Globus pallidus (tissue), 1 donor: ENCODE results near the gene ZKSCAN8.

Experiments
- DNase-seq: peaks from one replicate; pipeline ENCODE4 v3.0.0-alpha.2; 2015; ENCODE audit warnings: low spot score

Gene ZKSCAN8

DNA sequence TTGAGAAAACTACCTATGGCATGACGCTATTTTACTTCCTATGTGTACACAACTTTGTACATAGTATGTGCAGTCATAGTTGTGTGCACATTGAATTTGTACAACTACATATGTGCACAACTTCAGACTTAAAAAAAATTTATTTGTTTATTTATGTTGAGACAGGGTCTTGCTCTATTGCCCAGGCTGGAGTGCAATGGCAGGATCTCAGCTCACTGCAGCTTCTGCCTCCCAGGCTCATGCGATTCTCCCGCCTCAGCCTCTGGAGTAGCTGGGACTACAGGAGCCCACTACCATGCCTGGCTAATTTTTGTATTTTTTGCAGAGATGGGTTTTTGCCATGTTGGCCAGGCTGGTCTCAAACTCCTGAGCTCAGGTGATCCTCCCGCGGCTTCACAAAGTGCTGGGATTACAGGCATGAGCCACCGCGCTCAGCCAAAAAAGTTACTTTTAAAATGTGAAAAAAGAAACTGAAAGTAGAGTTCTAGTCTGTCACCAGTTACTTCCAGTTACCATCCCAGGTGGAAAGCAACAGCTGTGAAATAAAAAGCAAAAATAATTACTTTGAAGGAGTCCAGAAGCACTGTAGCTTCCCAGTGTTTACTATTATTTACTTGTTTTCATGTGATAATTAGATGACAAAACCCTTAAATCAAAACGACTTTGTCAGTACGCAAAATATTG is 1.7 kb upstream of the ZKSCAN8 start:
- DNase-seq: no peak

DNA sequence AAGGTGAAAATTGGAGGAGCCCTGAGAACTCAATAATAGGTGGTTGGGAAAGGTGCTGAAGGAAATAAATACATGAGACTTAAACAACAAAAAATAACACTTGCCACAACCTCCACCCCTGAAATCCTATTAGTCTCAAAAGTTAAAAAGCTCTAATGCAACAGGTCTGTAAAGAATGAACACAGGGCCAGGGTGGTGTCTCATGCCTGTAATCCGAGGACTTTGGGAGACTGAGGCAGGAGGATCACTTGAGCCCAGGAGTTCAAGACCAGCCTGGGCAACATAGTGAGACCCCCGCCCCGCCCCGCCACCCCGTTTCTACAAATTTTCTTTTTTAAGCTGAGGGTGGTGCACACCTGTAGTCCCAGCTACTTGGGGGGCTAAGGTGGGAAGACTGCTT is 1.1 kb upstream of the ZKSCAN8 start:
- DNase-seq: no peak

DNA sequence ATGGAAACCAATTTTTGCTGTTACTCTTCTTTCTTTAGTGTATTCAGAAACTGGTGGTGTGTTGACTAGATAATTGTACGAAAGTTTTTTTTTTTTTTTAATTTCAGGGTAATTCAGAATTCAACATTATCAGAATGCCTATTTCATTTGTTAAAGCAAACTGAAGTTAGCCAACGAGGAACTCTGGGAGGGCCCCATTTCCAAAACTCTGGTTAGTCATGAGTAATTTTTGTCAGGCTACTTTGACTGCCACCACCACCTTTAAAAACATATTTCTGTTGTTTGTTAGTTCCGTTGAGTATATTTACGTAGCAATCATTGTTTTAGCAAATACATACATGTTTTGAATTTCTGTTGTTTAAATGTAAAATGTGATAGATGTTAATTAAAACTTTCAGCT is 763 bp downstream of the ZKSCAN8 start:
- DNase-seq: no peak

DNA sequence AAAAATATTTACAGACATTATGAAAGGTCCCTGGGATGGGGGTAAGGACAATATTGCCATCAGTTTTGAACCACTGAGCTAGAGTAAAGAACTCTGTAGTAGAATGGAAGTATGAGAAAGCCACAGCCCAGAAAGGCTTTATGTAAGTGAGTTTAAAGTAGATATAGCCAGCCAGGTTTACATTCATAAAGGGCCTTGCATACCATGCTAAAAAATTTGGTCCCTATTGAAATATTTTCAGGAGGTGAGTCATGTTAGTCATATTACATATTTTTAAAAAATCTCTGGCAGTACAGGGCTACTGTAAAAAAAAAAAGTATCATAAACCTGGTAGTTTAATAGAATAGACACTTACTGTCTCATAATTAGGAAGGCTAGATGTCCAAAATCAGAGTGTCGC is 3.5 kb downstream of the ZKSCAN8 start:
- no peak for DNase-seq

DNA sequence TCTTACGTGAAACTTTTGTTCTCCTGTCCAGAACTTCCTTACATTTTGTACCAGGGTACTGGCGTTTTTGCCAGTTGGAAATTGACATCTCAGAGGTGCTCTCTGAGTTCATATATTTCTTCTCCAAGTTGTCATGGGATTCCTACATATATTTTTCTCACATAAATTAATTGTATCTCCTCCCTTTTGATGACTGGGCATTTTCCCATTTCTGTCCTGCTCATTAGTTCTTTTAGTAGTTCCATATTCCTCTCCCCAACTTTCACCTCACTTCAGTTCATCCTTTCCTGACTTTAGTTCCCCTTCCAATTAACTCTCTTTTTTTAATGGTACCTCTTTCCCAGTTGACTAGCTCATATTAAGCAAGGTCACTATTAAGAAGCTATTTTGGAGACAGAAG is 10.8 kb downstream of the ZKSCAN8 start:
- no peak for DNase-seq

DNA sequence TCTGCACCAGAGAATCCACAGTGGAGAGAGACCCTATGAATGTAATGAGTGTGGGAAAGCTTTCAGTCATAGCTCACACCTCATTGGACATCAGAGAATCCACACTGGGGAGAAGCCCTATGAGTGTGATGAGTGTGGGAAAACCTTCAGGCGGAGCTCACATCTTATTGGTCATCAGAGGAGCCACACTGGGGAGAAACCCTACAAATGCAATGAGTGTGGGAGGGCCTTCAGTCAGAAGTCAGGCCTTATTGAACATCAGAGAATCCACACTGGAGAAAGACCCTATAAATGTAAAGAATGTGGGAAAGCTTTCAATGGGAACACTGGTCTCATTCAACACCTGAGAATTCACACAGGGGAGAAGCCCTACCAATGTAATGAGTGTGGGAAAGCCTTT is 11.9 kb downstream of the ZKSCAN8 start:
- no peak for DNase-seq

DNA sequence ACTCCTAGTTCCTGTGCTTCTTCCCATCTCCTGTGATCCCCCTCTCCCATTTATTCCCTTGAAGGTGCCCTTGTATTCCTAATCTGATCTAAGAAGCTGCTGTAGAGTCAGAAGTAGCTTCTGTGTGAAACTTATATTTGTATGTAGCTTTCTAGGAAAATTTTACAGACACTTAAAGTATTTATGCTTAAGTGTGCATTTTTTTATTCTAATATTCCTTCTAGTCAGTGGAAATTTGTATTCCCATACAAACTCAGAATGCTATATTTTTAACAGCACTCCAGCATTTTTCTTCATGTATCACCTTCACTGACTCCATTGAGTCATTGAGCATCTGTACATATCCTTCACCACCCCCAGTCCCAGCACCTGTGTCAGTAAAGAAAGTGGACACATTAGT is 12.7 kb downstream of the ZKSCAN8 start:
- no peak for DNase-seq

DNA sequence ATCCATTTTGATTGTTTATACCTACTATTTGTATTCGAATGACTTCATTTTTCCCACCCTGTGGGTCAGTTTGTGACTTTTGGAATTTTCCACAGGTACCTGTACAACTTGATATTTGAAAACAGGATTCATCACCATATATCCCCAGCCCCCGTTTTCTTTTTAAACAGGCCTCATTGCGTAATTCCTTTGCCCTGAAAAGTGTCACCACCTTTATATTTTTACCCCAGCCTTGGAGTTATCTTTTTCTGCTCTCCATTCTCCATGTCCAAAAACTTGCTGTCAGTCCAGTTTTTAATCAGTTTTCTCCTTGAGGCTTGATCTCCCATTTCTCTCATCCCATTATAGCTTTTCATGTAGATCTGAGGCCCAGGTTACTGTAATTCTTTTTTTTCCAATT is 16.6 kb downstream of the ZKSCAN8 start:
- DNase-seq: no peak

DNA sequence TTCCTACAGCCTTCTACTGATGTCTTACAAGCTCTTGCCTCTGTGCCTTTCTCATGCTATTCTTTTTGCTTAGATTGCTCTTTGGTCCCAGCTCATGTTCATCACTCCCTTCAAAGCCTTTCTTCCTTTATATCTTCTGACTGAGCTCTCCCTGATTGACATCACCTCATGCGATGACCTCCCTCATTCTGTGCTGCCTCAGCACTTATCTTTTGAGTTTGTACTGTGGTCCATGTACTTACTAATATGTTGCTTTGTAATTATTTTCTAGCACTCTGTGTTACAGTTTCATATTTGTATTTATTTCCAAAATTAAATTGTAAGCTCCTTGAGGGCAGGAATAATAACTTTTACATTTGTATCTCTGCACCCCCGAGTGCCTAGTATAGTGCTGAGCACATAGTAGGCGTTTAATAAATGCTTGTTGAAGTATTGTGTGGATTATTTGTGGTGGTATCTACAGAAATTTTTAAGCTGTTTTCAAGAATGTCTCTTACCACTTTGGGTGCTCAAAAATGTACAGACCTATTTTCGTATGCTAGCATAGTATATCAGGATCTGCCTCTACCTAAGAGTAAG is 17.4 kb downstream of the ZKSCAN8 start:
- no peak for DNase-seq

DNA sequence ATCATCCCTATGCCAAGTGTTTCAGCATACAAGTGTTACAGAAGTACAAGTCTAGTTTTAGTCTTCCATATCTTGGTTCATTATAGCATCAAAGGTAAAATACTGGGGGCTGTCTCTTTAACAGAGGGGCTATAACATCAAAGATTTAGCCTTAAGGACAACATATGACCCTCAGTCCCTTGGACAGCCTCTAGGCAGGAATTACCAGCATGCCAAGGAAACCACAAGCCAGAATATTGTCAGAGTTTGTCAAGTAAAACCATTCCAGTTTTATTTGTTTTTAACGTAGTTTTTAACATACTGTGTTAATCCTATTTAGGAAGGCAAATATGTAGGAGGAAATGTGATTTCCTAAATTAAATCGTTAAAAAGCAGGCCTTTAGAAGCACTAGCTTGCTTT is 18.6 kb downstream of the ZKSCAN8 start:
- DNase-seq: no peak

DNA sequence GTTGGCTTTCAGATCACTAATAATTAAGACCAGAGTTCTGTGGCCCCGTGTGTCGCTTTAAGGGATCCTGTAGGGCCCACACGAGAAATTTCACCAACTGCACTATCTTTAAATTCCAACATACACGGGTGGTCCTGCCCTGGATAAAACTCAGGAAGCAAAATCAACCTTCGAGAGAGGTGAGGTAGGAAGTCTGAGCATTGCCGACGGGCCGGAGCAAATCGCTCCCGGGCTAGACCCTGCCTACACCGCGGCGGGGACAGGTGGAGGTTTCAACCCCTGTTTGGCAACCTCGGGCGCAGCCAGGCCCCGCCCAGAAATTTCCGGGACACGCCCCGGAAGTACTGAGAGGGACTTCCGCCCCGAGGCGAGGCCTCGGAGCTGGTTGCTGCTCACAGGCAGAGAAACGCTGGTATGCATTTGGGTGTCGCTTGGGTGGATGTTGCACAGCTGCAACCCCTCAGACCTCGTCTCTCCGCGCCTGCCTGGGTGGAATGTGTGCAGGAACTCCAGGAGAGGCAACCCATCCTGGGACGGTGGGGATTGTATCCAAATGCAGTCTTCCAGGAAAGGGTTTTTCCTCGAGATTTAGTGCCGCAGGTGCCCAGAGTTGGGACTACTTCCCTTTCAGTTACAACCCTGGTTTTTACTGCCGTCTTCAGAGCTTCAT is 19.9 kb downstream of the ZKSCAN8 start:
- DNase-seq: peak; percentile 33

DNA sequence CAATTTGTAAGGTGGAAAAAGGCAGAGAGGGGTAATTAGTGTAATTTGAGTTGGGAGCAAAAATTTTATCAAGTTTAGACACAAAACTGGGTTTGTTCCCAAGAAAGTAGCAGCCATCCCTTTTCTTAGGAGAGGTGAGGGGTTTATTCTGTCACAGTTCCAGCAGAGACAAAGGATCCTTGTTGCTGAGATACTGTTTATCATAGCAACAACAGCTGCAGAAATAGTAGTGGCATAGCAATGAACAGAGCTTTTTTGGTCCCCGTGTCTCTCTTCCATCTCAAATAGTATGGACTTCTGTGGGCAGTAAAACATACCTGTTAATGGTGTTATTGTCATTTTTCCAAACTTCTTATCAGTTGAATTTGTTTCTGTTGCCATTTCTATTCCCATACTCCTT is 23.9 kb downstream of the ZKSCAN8 start:
- no peak for DNase-seq

DNA sequence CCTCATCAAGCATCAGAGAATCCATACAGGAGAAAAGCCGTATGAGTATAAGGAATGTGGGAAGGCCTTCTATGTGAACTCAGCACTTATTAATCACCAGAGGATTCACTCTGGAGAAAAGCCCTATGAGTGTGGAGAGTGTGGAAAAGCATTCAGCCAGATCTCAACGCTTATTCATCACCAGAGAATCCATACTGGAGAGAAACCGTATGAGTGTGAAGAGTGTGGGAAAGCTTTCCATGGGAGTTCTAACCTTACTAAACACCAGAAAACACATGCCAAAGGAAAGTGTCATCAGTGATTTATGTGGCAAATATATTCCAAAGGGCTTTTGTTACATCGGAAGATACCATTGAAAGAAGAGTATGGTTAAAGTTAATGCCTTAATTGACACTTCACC is 25.4 kb downstream of the ZKSCAN8 start:
- DNase-seq: no peak

DNA sequence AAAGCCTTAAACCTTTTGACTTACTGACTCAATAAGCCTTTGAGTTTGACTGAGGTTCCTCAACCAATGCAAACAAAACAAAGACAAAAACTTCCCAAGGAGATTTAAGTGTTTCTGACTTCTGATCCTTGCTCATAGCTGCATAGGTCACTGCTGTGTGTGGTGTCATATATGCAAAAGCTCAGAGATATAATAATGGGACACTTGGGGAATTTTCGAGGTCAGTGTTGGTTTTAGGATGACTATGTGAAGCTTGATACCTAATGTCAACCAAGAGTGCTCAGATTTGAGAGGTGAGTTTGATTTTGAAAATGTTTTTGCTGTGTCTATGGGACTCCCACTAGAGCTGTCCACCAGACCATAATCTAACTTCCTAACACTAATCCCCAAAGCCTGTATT is 26.2 kb downstream of the ZKSCAN8 start:
- no peak for DNase-seq

DNA sequence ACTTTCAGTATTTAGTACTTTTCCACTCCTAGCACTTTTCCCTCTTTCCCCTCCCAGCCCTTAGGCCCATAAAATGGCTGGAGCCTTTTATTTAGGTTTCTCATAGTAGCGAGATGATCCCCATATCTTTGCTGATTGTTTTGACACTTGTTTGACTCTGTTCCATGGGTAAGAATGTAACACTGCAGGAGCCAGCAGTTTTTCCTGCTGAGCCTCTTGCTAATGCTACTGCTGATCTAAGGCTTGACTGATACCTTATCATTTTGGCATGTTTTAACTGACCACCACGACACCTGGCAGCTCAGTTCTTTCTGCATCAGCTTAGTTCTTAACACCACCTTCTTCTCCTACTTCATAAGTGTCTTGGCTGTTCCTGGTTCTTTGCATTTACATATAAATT is 29.6 kb downstream of the ZKSCAN8 start:
- DNase-seq: no peak

DNA sequence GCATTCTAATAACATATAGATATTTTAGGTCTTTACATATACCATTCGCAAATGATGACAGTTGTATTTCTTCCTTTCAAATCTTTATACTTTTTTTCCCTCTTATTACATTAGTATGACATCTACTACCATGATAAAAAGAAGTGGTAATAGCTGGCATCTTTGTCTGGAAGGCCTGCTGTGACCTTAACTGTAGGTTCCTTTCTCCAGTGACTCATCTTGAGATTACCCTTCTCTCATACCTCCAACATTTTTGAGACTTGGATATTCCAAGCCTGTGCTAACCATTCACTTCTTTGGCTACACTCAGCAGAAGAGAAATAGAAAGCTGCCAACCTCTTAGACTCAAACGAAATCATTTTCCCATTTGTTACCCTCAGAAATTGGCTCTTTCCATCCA is 30.3 kb downstream of the ZKSCAN8 start:
- DNase-seq: no peak

DNA sequence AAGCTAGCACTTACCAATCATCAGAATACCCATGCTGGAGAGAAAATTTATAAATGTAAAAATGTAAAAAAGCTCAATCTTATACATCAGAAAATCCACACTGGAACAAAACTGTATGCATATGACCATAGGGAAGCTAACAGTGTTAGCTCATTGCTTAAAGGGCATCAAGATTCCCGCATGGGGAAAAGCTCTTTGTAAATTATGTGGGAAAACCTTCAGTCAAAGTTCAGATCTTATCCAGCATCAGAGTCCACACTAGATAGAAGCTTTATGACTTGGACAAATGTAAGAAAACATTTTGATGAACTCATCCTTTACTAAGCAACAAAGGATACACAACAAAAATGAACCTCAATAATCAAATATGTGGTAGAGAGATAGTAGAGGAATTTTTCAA is 34.7 kb downstream of the ZKSCAN8 start:
- DNase-seq: no peak

DNA sequence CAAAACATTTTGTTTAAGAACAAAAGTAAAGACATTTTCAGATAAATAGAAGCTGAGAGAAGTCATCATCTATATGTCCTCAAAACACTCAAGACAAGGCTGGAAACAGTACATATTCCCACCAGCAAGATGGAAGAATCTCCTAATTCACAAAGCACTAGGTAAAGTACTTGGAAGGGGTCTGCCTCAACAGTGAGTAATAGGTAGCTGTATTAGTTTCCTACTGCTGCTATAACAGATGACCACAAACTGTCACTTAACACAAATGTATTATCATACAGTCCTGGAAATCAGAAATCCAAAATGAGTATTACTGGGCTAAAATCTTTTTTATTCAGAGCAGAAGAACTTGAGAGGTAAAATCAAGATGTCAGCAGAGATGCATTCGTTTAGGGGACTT is 40.6 kb downstream of the ZKSCAN8 start:
- no peak for DNase-seq

DNA sequence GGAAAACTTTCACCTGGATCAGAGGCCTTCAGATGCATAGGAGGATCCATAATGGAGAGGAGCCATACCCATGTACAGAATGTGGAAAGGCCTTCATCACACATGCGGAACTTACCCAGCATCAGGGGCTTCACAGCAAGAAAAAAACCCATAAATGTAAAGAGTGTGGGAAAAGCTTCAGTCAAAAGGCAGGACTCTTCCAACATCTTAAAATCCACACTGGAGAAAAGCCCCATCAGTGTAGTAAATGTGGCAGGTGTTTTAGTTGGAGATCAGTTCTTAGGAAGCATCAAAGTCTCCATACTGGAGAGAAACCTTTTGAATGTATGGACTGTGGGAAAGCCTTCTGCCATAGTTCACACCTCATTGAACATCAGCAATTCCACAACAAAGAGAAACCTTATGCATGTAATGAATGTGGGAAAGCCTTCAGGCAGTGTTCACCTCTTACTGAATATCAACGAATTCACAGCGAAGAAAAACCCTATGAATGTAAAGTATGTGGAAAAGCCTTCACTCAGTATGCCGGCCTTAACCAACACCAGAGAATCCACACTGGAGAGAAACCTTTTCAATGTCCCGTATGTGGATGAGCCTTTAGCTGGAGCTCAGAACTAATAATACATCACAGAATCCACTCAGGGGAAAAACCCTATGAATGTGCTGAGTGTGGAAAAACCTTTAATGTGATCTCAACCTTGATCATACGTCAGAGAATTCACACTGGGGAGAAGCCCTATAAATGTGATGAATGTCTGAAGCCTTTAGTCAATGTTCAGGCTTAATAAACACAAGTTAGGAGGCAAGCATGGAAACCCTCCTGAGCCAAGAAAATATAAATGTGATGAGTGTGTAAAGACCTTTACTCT is 46.7 kb downstream of the ZKSCAN8 start:
- DNase-seq: no peak

DNA sequence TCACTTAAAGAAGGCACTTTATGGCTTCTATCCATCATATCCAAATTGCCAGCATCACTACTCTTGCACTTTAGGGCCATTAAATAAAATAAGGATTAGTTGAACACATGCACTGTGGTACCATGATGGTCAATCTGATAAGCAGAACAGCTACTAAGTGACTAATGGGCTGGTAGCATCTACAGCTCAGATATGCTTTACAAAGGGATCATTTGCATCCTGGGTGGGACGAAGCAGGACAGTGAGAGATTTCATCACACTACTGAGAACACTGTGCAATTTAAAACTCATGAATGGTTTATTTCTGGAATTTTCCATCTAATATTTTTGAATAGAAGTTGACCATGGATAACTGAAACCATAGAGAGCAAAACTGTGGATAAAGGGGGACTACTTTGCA is 58.3 kb downstream of the ZKSCAN8 start:
- DNase-seq: no peak

DNA sequence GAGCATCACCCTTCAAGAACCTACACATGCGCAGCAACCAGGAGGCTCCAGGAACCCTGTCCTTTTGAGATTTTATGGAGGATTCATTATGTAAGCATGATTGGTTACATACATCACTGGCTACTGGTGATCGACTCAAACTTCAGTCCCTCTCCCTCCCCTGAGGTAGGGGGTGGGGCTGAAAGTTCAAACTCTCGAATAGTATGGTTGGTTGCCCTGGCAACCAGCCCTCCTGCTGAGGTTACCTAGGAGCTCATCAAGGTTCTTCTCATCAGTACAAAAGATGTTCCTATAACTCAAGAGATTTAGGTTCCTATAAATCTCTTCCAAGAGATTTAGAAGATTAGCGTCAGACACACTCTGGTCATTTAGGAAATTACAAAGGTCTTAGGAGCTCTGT is 61.5 kb downstream of the ZKSCAN8 start:
- DNase-seq: no peak

DNA sequence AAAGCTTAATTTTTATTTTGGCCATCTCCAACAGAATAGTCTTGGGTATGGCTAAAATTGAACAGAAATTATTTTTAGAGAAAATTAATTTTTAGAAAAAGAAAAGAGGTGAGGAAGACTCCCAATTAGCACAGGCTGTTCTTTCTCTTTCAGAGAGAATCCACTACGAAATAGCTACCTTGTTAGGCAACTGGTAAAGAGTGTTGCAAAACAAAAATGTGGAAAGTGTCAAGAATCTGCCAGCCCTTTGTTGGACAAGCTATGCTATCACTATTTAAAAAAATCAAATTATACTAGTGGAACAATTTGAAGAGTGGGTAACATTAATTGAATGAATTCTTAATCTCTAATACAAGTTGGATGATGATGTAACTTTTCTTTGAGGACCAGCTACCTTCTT is 64.2 kb downstream of the ZKSCAN8 start:
- no peak for DNase-seq

DNA sequence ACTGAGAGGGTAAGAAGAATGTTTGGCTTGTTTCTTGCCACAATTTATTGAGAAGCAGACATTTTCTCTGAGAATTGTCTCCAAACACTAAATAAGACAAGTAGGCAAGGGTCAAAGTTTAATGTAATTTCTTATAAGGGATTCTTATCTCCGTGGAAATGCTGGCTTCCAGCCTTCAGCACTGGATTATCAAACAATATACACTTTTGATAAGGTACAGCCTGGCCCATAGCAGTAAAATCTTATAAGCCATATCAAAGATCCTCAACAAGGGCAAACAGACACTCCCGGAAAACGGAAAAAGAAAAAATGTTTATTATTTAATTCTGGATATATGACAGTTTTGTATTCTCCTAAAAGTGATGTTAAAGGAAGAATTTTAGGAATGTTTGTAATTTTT is 64.8 kb downstream of the ZKSCAN8 start:
- no peak for DNase-seq
